ENCODE results near the gene LAMA2. TPM values are rescaled to one million over a fixed set of nuclear protein-coding genes. Genes with fewer than 3 reads are reported as not detected.

LAMA2 gene
- total RNA-seq, 4 donors from 2014 or later = 115 to 153 (median 134) TPM

GRCh38 chr6:129209355-129209754 lies 326.4 kb downstream of the LAMA2 start:
- WGBS = 58% methylated on average over 6 of the region's 6 CpGs
- H3K27ac ChIP-seq (replicated peaks in 1 of 4) = no peak overlapping the region

GRCh38 chr6:129210684-129211083 lies 327.7 kb downstream of the LAMA2 start:
- no peaks in the 10 kb centered on the region for H3K9me3 ChIP-seq
- H3K27ac ChIP-seq (replicated peaks in 1 of 4) = no peak overlapping the region
- peaks cover 0 to 6% (median 0%) of the 10 kb centered on the region in 4 donors for H3K4me1 ChIP-seq
- H3K4me3 ChIP-seq = no peak overlapping the region
- no peak for TF ChIP-seq CTCF (IDR thresholded peaks at IDR 0.05)
- peaks cover 0 to 10% (median 0%) of the 10 kb centered on the region in 4 donors for H3K36me3 ChIP-seq
- no peaks in the 10 kb centered on the region for H3K27me3 ChIP-seq
- intact Hi-C loops (cut with DNase I) = no loop called here
- 98% methylated on average over 4 of the region's 4 CpGs for WGBS
- no peak for DNase-seq (ENCODE audit: extremely low spot score)

More at GRCh38 chr6:129209355-129209754, 326.4 kb downstream of the LAMA2 start:
- Histone ChIP-seq H3K27me3 (no peaks in the 10 kb centered on the region), H3K36me3 (peaks cover 0 to 10% (median 0%) of the 10 kb centered on the region in 4 donors), H3K4me3 (no peak overlapping the region), H3K4me1 (peaks cover 0 to 6% (median 0%) of the 10 kb centered on the region in 4 donors), H3K9me3 (no peaks in the 10 kb centered on the region)
- intact Hi-C loops (cut with DNase I) = no loop called here
- TF ChIP-seq EP300 (IDR thresholded peaks at IDR 0.05) (no peak), CTCF (IDR thresholded peaks at IDR 0.05) (no peak), POLR2A (IDR thresholded peaks at IDR 0.05; ENCODE audit: low read depth) (no peak), POLR2AphosphoS5 (IDR thresholded peaks at IDR 0.05) (no peak)
- no peak for DNase-seq (ENCODE audit: extremely low spot score)

GRCh38 chr6:129211626-129212025 lies 328.7 kb downstream of the LAMA2 start:
- Histone ChIP-seq H3K9me3 (no peaks in the 10 kb centered on the region), H3K4me1 (peaks cover 0 to 4% (median 0%) of the 10 kb centered on the region in 4 donors), H3K27ac (replicated peaks in 1 of 4) (no peak overlapping the region), H3K4me3 (no peak overlapping the region), H3K27me3 (no peaks in the 10 kb centered on the region), H3K36me3 (peaks cover 0 to 10% (median 0%) of the 10 kb centered on the region in 4 donors)
- WGBS = 96% methylated on average over 1 of the region's 1 CpG
- TF ChIP-seq POLR2A (IDR thresholded peaks at IDR 0.05; ENCODE audit: low read depth) (no peak), POLR2AphosphoS5 (IDR thresholded peaks at IDR 0.05) (no peak), EP300 (IDR thresholded peaks at IDR 0.05) (no peak), CTCF (IDR thresholded peaks at IDR 0.05) (no peak)
- DNase-seq (ENCODE audit: extremely low spot score) = no peak
- intact Hi-C loops (cut with DNase I) = no loop called here

GRCh38 chr6:129212081-129212480 lies 329.1 kb downstream of the LAMA2 start:
- no peaks in the 10 kb centered on the region for H3K27me3 ChIP-seq
- WGBS = 76% methylated on average over 3 of the region's 3 CpGs
- H3K9me3 ChIP-seq = no peaks in the 10 kb centered on the region
- H3K36me3 ChIP-seq = peaks cover 0 to 10% (median 0%) of the 10 kb centered on the region in 4 donors
- no peak overlapping the region for H3K4me3 ChIP-seq
- H3K27ac ChIP-seq (replicated peaks in 1 of 4) = no peak overlapping the region
- intact Hi-C loops (cut with DNase I) = no loop called here
- H3K4me1 ChIP-seq = peaks cover 0 to 2% (median 0%) of the 10 kb centered on the region in 4 donors
- no peak for DNase-seq (ENCODE audit: extremely low spot score)
- TF ChIP-seq CTCF (IDR thresholded peaks at IDR 0.05) (no peak), EP300 (IDR thresholded peaks at IDR 0.05) (no peak), POLR2A (IDR thresholded peaks at IDR 0.05; ENCODE audit: low read depth) (no peak), POLR2AphosphoS5 (IDR thresholded peaks at IDR 0.05) (no peak)

- intact Hi-C loops (cut with DNase I) = no loop called here
- no peak for DNase-seq (ENCODE audit: extremely low spot score)
- no peaks in the 10 kb centered on the region for H3K9me3 ChIP-seq
- TF ChIP-seq CTCF (IDR thresholded peaks at IDR 0.05) = no peak
- no peak for TF ChIP-seq POLR2A (IDR thresholded peaks at IDR 0.05; ENCODE audit: low read depth)
- TF ChIP-seq EP300 (IDR thresholded peaks at IDR 0.05) = no peak
- TF ChIP-seq POLR2AphosphoS5 (IDR thresholded peaks at IDR 0.05) = no peak
- no peak overlapping the region for H3K4me3 ChIP-seq
- H3K4me1 ChIP-seq = peaks cover 0 to 4% (median 0%) of the 10 kb centered on the region in 4 donors
- H3K27me3 ChIP-seq = no peaks in the 10 kb centered on the region
- peaks cover 0 to 10% (median 0%) of the 10 kb centered on the region in 4 donors for H3K36me3 ChIP-seq
- H3K27ac ChIP-seq (replicated peaks in 1 of 4) = no peak overlapping the region
Observed at GRCh38 chr6:129215246-129215645, 332.3 kb downstream of the LAMA2 start.
